Measurements from ENCODE around the gene SRCAP.
A peak's percentile ranks its signal among the peaks of the same experiment; 100 is the strongest.

The SRCAP gene

GRCh38 chr16:30737794-30738648, 39.0 kb downstream of the SRCAP start:
- DNase-seq, result no peak

GRCh38 chr16:30738984-30739951, 40.3 kb downstream of the SRCAP start:
- no peak for DNase-seq

GRCh38 chr16:30740364-30741251, 41.6 kb downstream of the SRCAP start:
- DNase-seq, result no peak

GRCh38 chr16:30741461-30741914, 42.5 kb downstream of the SRCAP start:
- no peak for DNase-seq

GRCh38 chr16:30743716-30744115, 44.7 kb downstream of the SRCAP start:
- DNase-seq, result no peak

GRCh38 chr16:30744183-30744582, 45.2 kb downstream of the SRCAP start:
- DNase-seq, result no peak

- DNase-seq, result no peak
Observed at GRCh38 chr16:30745082-30745481, 46.1 kb downstream of the SRCAP start.

GRCh38 chr16:30746638-30747175, 47.7 kb downstream of the SRCAP start:
- DNase-seq, result no peak

GRCh38 chr16:30747331-30747730, 48.4 kb downstream of the SRCAP start:
- DNase-seq, result no peak

GRCh38 chr16:30747799-30748633, 49.0 kb downstream of the SRCAP start, which contains the start of gene PHKG2:
PHKG2 (plus strand) TSS chr16:30748425; CDS start chr16:30748821, 396 bp downstream.
- peak; percentile 98 for DNase-seq

- DNase-seq, result no peak
Observed at GRCh38 chr16:30748634-30749445, 49.9 kb downstream of the SRCAP start.

GRCh38 chr16:30750201-30750600, 51.2 kb downstream of the SRCAP start:
- DNase-seq, result no peak

- DNase-seq, result no peak
Observed at GRCh38 chr16:30750876-30751465, 52.0 kb downstream of the SRCAP start.

GRCh38 chr16:30753596-30753995, 54.6 kb downstream of the SRCAP start:
- DNase-seq, result no peak

- no peak for DNase-seq
Observed at GRCh38 chr16:30755955-30756780, 57.2 kb downstream of the SRCAP start.

GRCh38 chr16:30756781-30757100, 57.8 kb downstream of the SRCAP start:
- DNase-seq, result no peak

- DNase-seq, result no peak
Observed at GRCh38 chr16:30757316-30757715, 58.3 kb downstream of the SRCAP start.

- no peak for DNase-seq
Observed at GRCh38 chr16:30758988-30759491, 60.1 kb downstream of the SRCAP start.
